ENCODE results near the gene PRSS16.
"Not testable (repeated sequence)": the region's sequence is repeated elsewhere in the genome, so short reads cannot be mapped to it uniquely, and the experiment has no call there.

Gene PRSS16

GRCh38 chr6:27247133-27247836, at the start of gene PRSS16:
TSS of gene PRSS16 (plus strand) at chr6:27247701. CDS start at chr6:27247738, 37 bp downstream.
- DNase-seq (ENCODE audit: low read depth in 2 of 2), result no peak

DNA sequence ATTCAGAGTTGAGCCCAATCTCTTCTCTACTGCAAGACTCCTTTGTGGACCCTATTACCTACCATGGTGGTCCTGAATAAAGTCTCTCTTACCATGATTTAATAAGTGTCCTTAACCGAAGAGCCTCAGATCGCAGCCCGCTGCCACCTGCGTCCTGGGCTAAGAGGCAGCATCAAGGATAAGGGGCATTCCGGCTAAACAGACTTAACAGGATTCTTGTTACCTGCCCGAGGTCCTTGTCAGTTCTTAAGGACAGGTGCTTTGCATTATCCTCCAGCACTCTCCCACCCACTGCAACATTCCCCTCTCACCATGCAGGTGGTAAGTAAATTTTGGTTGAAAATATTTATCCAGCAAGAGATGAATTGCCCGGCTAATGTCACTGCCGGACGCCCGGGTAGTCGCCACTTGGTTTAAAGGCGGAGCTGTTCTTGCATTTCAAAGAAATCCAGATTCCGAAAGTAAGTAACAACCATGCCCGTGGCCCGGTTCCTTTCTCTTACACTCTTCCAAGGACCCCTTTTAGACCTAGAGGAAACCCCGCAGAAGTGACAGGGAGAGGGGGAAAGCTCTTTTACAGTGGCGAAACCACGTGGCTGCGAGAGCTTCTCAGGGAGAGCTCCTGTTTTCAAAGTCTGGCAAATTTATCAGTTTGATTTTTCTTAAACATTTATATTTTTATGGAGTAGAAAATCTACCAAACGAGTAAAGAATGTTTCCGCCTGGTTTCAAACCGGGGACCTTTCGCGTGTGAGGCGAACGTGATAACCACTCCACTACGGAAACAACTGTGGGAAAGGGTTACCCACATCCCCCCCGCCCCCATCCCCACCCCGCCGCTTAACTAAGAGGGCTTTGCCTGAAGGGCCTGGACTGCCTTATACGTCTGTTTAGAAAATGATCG, 41.9 kb upstream of the PRSS16 start:
- peak in 1 of 2 donors; percentile 26 for DNase-seq (ENCODE audit: low read depth in 2 of 2)

GRCh38 chr6:27206806-27207205, 40.7 kb upstream of the PRSS16 start:
- DNase-seq (ENCODE audit: low read depth in 2 of 2), result no peak

DNA sequence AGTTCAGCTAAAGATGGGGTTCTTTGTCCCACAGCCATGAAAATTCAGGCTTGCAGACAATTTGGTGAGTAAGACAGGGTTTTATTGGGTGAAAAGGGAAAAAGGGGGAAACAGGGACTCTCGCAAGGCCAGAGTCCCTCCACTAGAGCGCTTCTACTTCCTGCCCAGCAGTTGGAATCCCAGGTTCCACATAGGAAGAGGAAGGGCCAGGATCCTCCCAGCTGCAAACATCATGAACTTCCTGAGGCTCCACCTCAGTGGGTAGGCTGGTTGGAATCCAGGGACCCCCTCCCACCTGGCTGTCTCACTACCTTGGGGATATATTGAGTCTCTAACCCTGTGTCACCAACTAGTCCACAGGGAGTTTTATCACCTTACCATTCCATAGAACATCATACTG, 39.5 kb upstream of the PRSS16 start:
- DNase-seq (ENCODE audit: low read depth in 2 of 2), result no peak

GRCh38 chr6:27209196-27209595, 38.3 kb upstream of the PRSS16 start:
- no peak for DNase-seq (ENCODE audit: low read depth in 2 of 2)

DNA sequence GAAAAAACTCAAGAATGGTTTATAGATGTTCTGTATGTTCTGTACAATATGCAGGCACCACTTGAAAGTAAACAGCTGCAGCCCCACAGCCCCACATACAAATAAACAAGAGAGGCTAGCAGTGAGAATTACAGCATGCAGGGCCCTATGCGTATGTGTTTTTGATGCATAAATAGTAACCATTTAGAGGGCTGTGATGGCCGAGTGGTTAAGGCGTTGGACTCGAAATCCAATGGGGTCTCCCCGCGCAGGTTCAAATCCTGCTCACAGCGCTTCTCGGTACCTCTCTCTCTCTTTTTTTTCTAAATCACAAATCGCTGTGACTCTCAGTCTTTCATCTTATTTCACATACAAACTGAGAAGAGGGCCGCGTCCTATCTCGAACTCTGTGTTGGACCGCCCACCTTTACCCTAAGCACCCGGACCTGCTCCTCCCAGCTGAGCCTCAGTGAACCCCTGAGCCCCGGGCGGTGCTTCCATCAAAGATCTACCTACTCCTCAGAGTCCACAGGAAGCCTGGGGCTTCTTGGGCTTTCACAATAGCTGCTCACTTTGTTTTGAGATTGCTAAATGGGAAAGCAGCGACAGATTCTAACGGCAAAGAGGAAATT, 37.7 kb upstream of the PRSS16 start:
- no peak for DNase-seq (ENCODE audit: low read depth in 2 of 2)

- not testable (repeated sequence) for DNase-seq (ENCODE audit: low read depth in 2 of 2)
These were observed 34.4 kb upstream of the PRSS16 start for GRCh38 chr6:27213091-27213517.

- no peak for DNase-seq (ENCODE audit: low read depth in 2 of 2)
These were observed 33.9 kb upstream of the PRSS16 start for GRCh38 chr6:27213544-27214125.

DNA sequence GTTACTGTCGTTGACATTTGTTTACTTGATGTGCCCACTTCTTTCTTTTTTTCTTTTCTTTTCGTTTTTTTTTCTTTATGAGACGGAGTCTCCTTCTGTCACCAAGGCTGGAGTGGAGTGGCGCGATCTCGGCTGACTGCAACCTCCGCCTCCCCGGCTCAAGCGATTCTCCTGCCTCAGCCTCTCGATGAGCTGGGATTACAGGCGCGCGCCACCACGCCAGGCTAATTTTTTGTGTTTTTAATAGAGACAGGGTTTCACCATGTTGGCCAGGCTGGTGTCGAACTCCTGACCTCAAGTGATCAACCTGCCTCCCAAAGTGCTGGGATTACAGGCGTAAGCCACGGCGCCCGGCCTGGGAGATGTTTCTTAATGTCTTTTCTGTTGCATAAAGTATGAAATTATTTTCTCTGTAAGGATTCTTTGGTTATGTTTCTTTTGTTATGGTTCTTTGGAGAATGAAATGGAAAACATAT, 33.3 kb upstream of the PRSS16 start:
- DNase-seq (ENCODE audit: low read depth in 2 of 2), result no peak

GRCh38 chr6:27216874-27217273, 30.6 kb upstream of the PRSS16 start:
- DNase-seq (ENCODE audit: low read depth in 2 of 2), result no peak

- DNase-seq (ENCODE audit: low read depth in 2 of 2), result not testable (repeated sequence)
These were observed 24.5 kb upstream of the PRSS16 start for GRCh38 chr6:27222971-27223370.

DNA sequence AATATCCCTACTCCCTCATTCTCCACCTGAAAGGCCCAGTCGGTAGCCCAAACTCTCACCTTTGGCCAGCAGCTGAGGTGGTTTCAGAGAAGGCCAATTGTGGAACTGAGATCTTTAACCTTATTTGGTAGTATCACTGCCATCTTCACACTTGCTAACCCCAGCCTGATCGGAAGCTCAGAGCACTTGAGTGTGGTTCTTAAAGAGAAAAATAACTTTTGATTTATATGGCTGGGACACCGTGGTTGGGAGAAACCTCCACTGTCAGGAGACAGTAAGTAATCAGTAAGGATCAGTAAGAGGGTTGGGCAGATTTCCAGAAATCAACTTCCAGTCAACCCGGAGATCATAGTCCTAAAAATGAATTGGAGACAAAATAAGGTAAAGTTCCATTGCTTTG, 22.8 kb upstream of the PRSS16 start:
- DNase-seq (ENCODE audit: low read depth in 2 of 2), result no peak

DNA sequence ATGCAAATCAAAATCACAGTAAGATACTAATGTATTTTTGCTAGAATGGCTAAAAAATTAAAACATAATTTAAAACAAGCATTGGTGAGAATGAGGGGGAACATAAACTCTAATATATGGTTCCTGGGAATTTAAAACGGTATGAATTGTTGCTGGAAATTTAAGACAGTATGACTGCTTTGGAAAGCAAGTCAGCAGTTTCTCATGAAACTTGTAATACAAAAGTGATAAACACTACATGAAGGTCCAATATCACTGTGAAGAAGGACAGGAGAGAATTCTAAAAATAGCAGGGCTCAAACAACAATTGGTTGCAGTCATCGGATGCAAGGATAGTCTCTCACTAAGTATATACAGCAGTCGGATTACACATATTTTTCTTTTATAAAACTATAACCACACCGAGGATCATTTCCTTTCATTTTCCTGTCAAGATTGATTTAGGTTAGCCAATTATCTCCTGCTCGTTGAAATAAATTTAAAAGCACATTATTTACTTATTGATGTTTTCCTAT, 18.5 kb upstream of the PRSS16 start:
- no peak for DNase-seq (ENCODE audit: low read depth in 2 of 2)

GRCh38 chr6:27230758-27231111, 16.8 kb upstream of the PRSS16 start:
- DNase-seq (ENCODE audit: low read depth in 2 of 2), result no peak

GRCh38 chr6:27234576-27234975, 12.9 kb upstream of the PRSS16 start:
- DNase-seq (ENCODE audit: low read depth in 2 of 2), result no peak

GRCh38 chr6:27237089-27237803, 10.3 kb upstream of the PRSS16 start:
- DNase-seq (ENCODE audit: low read depth in 2 of 2), result peak in 1 of 2 donors; percentile 47

DNA sequence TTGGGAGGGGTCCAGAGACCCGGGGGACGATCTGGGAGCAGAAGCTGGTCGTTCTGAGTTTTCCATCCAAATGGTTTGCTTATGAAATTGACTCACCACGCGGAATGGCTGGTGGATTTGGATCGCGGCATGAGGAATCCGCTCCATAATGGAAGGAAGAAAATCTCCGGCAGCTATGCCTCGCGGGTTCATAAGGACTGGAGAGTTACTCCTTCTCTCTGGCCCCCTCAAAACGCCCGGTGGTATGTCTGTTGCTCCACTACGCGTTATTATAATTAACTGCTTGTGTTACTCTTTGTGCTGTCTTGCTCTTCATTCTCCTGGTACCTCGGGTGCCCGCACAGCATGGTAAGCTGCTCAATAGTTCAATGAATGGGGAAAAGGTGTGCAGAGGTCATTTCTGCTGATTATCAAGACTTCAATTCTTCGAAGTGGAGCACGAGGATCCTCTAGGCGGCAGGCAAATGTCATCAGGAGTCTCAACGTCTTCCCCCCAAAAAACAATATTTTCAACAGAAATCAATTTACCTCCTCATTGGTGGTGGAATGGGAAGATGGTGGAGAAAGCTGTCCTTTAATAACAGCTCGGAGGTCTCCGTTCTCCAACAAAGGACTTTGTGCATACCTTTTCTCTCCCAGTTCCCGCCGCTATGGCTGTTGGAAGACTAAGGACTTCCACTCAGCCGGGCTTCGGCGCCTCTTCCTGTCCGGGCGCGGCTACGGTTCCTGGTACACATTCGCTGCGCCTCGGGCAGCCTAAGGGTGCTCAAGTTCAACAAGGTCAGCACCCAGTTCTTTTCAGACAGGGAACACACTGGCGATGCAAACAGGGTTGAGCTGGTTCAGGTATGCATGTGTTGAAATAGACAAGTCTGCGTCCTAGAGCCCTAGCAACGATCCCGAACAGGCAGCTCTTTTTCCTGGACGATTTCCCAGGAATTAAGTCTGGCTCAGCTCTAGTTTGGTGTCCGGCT, 9.2 kb upstream of the PRSS16 start:
- no peak for DNase-seq (ENCODE audit: low read depth in 2 of 2)

DNA sequence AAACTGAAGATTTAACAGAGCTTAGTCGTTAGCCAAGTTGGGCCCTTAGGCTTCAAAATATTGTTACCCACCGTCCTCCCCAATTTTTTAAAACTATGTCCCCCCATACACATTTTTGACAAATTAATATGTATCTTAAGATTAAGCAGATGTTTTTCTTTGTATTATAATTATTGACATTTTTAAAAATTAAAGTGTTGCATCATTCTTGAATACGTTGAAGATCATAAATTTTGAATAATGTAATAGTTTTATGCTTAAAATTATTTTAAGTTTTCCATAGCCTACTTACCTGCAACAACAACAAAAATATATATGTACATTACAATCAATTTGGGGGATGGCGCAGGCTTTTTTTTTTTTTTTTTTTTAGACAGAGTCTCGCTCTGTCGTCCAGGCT, 8.2 kb upstream of the PRSS16 start:
- DNase-seq (ENCODE audit: low read depth in 2 of 2), result no peak

DNA sequence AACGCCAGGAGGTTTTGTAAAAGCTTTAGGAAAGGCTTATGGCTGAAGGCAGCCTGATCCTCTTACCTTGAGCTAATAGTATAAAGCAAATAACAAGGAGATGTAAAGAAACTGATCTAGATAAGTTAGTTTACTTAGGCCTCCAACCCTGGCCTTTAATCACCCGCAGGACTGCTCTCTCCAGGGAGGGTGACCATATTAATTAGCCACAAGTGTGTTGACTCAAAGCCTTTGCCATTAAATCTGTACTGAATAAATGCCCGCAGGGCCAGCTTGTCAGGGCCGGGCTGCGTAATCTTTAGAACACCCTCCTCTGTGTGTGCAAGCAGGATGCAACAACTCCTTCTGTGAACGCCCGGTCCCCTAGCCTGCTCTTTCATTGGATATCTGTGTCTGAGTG, 6.1 kb upstream of the PRSS16 start:
- no peak for DNase-seq (ENCODE audit: low read depth in 2 of 2)

Data from stimulated activated CD8-positive, alpha-beta memory T cell treated with anti-CD3 and anti-CD28 coated beads, Interleukin-15, amount 100 ng/mL, for 48 hours (primary cell).